ENCODE results near the gene OR2A5.
A peak's percentile ranks its signal among the peaks of the same experiment; 100 is the strongest.
"Not testable (repeated sequence)": the region's sequence is repeated elsewhere in the genome, so short reads cannot be mapped to it uniquely, and the experiment has no call there.

The OR2A5 gene

DNA sequence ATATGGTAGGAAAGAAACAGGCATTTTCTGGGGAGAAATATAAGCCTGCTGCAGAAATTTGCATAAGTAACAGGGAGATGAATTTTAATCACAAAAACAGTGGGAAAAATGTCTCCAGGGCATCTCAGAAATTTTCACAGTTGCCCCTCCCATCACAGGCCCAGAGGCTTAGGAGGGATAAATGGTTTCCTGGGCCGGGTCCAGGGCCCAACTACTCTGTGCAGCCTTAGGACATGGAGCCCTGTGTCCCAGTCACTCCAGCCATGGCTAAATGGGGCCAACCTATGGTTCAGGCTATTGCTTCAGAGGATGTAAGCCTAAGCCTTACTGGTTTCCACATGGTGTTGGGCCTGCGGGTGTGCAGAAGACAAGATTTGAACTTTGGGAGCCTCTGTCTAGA is 39.4 kb upstream of the OR2A5 start:
- CTCF ChIA-PET, result no interaction called here

GRCh38 chr7:144010061-144010460 is 38.7 kb upstream of the OR2A5 start:
- DNase-seq (ENCODE audit: low spot score); H3K27ac ChIP-seq; CTCF ChIA-PET; POLR2A ChIA-PET (ENCODE audit: low non-redundant PET): not testable (repeated sequence)

More for the DNA sequence above, 39.4 kb upstream of the OR2A5 start:
- TF ChIP-seq, protein P1, sequence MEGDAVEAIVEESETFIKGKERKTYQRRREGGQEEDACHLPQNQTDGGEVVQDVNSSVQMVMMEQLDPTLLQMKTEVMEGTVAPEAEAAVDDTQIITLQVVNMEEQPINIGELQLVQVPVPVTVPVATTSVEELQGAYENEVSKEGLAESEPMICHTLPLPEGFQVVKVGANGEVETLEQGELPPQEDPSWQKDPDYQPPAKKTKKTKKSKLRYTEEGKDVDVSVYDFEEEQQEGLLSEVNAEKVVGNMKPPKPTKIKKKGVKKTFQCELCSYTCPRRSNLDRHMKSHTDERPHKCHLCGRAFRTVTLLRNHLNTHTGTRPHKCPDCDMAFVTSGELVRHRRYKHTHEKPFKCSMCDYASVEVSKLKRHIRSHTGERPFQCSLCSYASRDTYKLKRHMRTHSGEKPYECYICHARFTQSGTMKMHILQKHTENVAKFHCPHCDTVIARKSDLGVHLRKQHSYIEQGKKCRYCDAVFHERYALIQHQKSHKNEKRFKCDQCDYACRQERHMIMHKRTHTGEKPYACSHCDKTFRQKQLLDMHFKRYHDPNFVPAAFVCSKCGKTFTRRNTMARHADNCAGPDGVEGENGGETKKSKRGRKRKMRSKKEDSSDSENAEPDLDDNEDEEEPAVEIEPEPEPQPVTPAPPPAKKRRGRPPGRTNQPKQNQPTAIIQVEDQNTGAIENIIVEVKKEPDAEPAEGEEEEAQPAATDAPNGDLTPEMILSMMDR (conservative IDR thresholded peaks at IDR 0.05; ENCODE audit: low read depth), result no peak
- POLR2A ChIA-PET (ENCODE audit: low non-redundant PET), result no interaction called here
- no peak for DNase-seq (ENCODE audit: low spot score)
- H3K27ac ChIP-seq, result no peak overlapping the region

DNA sequence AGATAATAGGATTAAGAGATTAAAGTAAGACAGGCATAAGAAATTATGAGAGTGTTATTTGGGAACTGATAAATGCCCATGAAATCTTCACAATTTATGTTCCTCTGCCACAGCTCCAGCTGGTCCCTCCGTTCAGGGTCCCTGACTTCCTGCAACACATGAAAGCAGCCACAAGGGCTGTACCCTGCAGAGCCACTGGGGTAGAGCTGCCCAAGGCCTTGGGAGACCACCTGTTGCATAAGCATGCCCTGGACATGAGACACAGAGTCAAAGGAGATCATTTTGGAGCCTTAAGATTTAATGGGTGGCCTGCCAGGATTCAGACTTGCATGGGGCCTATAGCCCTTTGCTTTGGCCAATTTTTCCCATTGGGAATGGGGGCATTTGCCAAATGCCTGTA is 37.9 kb upstream of the OR2A5 start:
- POLR2A ChIA-PET (ENCODE audit: low non-redundant PET); DNase-seq (ENCODE audit: low spot score): not testable (repeated sequence)

GRCh38 chr7:144011458-144012230 is 37.1 kb upstream of the OR2A5 start:
- POLR2A ChIA-PET (ENCODE audit: low non-redundant PET), result no interaction called here
- H3K27ac ChIP-seq, result no peak overlapping the region
- DNase-seq (ENCODE audit: low spot score), result peak; percentile 8
- CTCF ChIA-PET, result interaction anchor here (0.7 kb wide), 1 partner anchor 57 kb away, joined by 4 read pairs; no protein-coding TSS in a partner anchor
- TF ChIP-seq, protein P1 (conservative IDR thresholded peaks at IDR 0.05; ENCODE audit: low read depth), result peak; percentile 23; the same call in 1 of the 2 replicates

More for the DNA sequence above, 37.9 kb upstream of the OR2A5 start:
- H3K27ac ChIP-seq, CTCF ChIA-PET: not testable (repeated sequence)

- POLR2A ChIA-PET (ENCODE audit: low non-redundant PET), result no interaction called here
- H3K27ac ChIP-seq, result no peak overlapping the region
- TF ChIP-seq, protein P1 (conservative IDR thresholded peaks at IDR 0.05; ENCODE audit: low read depth), result no peak
- no peak for DNase-seq (ENCODE audit: low spot score)
- CTCF ChIA-PET, result no interaction called here
Measured at GRCh38 chr7:144018065-144018464, 30.7 kb upstream of the OR2A5 start.

- CTCF ChIA-PET, result interaction anchor here (0.7 kb wide), 1 partner anchor 18 kb away, joined by 3 read pairs; no protein-coding TSS in a partner anchor
- POLR2A ChIA-PET (ENCODE audit: low non-redundant PET), result no interaction called here
- H3K27ac ChIP-seq, result no peak overlapping the region
- TF ChIP-seq, protein P1 (conservative IDR thresholded peaks at IDR 0.05; ENCODE audit: low read depth), result no peak
- no peak for DNase-seq (ENCODE audit: low spot score)
Measured at GRCh38 chr7:144019457-144019856, 29.3 kb upstream of the OR2A5 start.

- POLR2A ChIA-PET (ENCODE audit: low non-redundant PET), result no interaction called here
Measured at GRCh38 chr7:144020340-144020739, 28.4 kb upstream of the OR2A5 start.

More at GRCh38 chr7:144020340-144020739, 28.4 kb upstream of the OR2A5 start:
- TF ChIP-seq, protein P1 (conservative IDR thresholded peaks at IDR 0.05; ENCODE audit: low read depth), result no peak
- DNase-seq (ENCODE audit: low spot score), result no peak
- H3K27ac ChIP-seq, result no peak overlapping the region
- CTCF ChIA-PET, result no interaction called here
